ENCODE measurements around the gene CALML3.

DNA sequence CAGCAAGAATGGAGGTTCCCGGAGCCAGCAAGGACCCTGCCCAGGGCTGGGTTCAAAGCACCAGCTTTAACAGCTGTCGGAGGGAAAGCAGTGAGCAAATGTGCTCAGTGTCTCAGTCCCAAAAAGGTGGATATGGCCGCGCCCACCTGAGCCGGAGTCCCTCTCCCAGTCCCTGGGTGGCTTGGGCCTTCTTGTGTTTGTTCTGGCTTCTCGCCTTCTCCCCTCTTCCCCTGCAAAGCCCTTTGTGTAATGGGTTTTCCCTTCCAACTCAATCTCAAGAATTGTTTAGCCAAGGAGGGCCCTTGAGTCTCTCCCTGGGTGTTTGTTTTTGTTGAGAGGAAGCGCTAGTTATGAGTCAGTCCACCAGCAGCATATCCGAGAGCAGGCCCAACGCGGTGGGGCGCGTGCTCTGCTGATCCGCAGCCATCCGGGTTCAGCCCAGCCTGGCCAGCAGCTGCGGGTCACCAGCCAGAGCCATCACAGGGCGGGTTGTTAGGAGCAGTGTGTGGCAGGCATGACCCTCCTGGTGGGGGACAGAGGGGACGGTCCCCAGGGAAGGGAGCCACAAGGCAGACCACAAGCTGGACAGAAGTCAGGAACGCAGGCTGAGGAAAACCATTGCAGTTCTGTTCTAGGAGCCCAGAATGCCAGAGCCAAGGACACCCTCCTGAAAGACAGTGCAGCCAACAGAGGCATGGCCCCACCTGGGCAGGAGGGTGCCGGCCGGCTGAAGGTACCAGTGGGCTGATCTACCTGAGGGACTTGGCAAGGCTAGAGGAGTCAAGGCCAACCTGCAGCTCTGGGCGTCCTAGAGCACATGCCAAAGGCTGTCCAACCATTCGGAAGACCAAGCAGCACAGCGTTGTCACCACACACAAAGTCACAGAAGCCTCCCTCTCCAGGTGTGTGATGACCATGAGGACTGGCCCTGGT, 21.3 kb downstream of the CALML3 start:
- TF ChIP-seq, protein P1, sequence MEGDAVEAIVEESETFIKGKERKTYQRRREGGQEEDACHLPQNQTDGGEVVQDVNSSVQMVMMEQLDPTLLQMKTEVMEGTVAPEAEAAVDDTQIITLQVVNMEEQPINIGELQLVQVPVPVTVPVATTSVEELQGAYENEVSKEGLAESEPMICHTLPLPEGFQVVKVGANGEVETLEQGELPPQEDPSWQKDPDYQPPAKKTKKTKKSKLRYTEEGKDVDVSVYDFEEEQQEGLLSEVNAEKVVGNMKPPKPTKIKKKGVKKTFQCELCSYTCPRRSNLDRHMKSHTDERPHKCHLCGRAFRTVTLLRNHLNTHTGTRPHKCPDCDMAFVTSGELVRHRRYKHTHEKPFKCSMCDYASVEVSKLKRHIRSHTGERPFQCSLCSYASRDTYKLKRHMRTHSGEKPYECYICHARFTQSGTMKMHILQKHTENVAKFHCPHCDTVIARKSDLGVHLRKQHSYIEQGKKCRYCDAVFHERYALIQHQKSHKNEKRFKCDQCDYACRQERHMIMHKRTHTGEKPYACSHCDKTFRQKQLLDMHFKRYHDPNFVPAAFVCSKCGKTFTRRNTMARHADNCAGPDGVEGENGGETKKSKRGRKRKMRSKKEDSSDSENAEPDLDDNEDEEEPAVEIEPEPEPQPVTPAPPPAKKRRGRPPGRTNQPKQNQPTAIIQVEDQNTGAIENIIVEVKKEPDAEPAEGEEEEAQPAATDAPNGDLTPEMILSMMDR (IDR thresholded peaks at IDR 0.05), result no peak
- TF ChIP-seq EZH2 (IDR thresholded peaks at IDR 0.05; ENCODE audit: borderline replicate concordance, insufficient read depth, low read depth, low read length, poor library complexity, severe bottlenecking), result no peak

Data from B cell (primary cell).